Loucy (cell line): Measurements from ENCODE around the gene SLC19A1.

ENCODE experiments used
- EZH2phosphoT487 ChIP-seq: fragments of 200-600 bp; IDR thresholded peaks from 2 replicates; pipeline ENCODE4 v1.6.1; 2018; ENCODE audit warnings: antibody characterized with exemption, mild to moderate bottlenecking, moderate library complexity, borderline replicate concordance
- TF ChIP-seq, protein P1 (sequence below): fragments of 200-600 bp; sonication (generic); conservative IDR thresholded peaks from 2 replicates; pipeline ENCODE4 v1.5.1; 2014; ENCODE audit warnings: mild to moderate bottlenecking, antibody characterized with exemption, low read length

DNA sequence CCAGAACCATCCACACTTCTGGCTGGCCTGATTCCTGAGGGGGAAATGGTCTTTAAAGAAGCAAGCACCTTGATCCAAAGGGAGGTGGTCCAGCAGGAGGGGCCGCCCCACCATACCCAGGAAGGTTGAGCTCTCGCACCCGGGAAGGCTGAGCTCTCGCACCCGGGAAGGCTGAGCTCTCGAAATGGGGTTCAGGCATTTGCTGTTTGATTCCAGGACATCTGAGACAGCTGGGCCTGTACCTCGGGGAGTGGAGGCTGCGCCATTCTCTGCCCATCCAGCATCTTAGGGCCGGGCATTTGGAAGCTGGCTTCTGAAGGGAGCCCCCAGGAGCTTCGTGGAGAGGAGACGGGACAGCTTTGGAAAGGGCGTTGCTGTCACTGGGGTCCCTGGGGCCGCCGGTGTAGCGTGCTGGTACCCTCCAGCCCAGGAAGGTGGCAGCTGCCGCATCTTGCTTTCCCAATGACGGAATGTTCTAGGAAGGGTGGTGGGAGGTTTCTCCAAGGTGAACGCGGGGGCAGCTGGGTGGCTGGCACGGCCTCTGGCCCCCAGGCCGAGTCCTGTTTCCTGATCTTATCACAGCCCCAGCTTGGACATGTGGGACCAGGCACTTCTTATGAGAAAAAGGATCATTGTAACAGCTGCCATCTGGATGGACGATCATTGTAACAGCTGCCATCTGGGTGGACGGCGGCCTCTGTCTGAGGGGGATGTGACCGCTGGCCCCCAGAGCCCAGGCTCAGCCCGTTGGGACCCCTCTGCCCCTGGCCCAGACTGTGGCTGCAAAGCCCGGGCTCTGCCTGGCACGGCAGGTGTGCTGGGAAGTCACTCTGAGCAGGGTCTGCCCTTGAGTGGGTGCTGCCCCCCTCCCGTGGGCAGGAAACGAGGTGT, 75.7 kb downstream of the SLC19A1 start:
- TF ChIP-seq, protein P1, sequence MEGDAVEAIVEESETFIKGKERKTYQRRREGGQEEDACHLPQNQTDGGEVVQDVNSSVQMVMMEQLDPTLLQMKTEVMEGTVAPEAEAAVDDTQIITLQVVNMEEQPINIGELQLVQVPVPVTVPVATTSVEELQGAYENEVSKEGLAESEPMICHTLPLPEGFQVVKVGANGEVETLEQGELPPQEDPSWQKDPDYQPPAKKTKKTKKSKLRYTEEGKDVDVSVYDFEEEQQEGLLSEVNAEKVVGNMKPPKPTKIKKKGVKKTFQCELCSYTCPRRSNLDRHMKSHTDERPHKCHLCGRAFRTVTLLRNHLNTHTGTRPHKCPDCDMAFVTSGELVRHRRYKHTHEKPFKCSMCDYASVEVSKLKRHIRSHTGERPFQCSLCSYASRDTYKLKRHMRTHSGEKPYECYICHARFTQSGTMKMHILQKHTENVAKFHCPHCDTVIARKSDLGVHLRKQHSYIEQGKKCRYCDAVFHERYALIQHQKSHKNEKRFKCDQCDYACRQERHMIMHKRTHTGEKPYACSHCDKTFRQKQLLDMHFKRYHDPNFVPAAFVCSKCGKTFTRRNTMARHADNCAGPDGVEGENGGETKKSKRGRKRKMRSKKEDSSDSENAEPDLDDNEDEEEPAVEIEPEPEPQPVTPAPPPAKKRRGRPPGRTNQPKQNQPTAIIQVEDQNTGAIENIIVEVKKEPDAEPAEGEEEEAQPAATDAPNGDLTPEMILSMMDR = no peak
- no peak for TF ChIP-seq EZH2phosphoT487
